Measurements from ENCODE around the gene CDC37.

The CDC37 gene

DNA sequence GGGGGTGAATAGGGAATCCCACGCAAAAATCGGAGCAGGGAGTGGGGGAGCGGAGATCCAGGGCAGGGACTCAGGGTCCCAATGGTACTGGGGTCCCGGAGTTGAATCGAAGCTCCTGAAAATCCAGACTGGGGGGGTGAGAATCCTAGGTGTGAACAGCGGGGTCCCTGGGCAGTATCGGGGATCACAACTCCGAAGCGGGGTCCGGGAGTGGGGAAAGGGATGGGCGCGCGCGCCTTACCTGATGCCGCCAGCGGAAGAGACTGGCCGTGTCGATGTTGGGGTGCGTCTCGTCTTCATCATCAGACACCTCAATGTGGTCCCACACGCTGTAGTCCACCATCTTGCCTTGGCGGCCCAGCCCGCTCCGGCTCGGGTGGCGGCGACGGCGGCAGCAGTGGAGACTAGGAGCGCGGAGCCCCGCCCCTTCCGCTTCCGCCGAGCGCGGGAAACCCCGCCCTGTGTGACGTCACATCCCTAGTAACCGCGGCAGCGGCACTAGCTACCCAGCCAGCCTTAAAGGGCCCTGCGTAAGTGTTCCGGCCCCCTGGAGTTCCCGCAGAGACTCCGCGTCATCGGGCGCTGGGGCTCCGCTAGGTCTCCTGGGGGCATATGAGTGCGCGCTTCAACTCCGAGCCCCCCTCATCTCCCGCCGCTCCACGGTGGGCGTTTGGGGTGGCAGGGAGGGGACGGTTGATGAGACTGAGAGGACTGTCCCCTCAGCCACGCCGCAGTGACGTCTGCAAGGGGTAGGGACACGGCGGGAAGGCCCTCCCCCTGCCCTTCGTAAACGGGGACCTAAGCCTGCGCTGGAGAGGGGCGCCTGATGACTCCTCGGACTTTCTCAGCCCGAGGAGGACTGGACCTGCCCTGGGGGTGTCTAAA is at the start of gene CDC37:
TSS of gene CDC37 (minus strand) at position 406 of the 885 bp plus-strand sequence. CDS start at position 343, 63 bp downstream.
- DNase-seq: peak; percentile 92

DNA sequence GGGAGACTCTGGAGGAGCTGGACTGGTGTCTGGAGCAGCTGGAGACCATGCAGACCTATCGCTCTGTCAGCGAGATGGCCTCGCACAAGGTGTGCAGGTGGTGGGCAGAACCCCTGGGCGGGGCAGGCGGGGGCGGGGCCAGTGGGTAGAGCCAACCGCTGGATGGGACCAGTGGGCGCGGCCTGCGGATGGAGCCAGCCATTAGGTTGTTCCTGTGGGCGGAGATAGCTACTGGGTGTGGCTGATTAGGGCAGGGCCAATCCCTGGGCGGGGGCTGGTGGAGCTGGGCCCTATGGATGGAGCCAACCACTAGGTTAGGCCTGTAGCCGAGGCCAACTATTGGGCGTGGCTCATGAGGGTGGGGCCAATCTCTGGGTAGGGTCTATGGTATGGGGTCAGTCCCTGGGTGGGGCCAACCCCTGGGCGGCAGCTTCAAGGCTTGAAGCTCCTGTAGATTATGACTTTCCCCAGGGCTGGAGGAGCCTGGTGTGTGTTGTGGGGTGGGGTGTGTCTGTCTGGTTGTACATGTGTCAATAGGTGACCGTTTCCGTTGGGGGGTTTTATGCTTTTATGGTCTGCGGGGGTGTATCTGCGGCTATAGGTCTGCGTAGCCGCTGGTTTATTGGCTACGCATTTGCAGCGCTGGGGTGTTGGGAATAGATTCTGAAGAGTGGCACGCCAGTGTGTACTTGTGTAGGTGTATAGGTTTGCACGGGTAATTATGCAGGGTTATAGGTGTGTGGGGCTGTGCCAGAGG is 47.7 kb upstream of the CDC37 start:
- DNase-seq: no peak

DNA sequence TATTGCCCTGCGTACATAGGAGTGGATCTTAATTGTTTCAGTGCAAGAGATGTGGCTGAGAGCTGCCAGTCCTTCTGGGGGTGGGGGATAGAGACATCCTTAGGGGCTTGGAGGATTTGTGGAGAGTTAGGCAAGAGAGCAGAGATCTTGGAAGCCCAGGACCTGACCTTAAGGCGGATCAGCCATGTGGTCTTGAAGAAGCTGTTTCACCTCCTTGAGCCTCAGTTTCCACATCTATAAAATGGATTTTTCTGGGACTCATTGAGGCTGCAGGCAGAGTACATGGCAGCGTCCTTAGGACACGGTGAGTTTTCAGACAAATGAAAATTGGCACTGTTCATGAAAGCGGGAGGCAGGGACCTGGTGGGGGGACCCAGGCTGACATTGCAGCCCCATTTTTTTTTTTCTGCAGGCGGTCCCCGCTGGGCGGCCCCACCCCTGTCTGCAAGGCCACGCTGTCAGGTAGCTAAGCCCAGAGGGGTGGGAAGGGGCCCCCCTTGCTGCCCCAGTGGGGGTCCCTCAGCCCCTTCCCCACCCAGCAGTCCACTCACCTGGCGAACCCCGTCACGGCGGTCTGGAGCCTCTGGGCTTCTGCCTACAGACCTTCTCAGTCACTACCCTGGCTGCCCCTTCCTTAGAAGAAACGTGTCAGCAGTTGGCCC is 47.0 kb upstream of the CDC37 start:
- no peak for DNase-seq

DNA sequence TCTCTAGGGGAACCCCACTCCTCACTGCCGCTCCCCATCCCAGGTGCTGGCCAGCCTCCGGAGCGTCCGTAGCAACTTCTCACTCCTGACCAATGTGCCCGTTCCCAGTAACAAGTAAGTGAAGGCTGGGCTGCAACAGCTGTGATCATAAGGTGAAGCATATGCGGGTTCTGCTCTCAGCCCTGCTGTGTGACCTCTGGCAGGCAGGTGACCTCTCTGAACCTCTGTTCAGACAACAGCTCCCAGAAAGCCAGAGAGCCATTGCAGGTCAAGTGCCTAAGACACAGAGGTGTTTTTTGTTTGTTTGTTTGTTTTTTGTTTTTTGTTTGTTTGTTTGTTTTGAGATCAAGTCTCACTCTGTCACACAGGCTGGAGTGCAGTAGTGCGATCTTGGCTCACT is 45.7 kb upstream of the CDC37 start:
- no peak for DNase-seq

DNA sequence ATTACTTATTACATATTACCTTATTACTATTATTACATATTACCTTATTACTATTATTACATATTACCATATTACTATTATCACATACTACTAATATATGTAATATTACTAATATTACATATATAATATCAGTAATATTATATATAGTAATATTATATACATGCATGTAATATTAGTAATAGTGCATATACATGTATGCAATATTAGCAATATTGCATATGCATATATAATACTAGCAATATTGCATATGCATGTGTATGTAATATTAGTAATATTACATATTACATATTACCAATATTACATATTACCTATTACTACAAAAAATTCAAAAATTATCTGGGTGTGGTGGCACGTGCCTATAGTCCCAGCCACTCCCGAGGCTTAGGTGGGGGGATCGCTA is 39.4 kb upstream of the CDC37 start:
- no peak for DNase-seq

DNA sequence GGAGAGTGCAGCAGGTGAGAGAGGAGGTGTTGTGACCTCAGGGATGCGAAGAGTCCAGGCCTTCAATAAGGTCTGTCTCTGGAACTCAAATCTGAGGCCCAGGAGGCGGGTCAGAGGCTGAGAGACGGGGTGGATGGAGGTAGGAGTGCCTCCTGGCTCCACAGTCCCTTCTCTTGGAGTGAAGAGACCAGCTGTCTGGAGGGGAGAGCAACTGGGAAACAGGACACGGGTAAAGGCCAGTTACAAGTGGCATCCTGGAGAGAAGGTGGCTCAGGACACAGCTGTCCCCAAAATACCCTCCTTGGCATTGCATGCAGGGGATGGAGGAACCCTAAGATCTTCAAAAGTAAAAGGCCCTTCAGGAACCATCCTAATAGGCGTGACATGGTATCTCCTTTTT is 36.2 kb upstream of the CDC37 start:
- DNase-seq: no peak

DNA sequence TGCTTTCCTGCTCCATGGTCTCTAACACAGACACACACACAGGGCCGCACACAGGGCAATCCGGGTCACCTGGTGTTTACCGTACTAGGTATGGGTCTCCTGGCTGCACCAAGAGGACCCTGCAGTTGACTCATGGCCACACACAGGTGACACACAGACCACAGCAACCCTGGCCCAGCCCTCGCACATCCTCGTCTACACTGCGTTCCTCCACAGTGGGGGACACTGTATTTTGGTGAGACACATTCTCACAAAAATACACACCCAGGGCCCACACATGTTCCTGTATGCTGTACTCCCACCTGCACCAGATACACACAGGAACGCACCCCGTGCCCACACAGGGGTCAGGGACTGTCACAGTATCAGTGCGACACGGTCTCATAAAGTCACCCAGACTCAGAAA is 29.8 kb upstream of the CDC37 start:
- no peak for DNase-seq

DNA sequence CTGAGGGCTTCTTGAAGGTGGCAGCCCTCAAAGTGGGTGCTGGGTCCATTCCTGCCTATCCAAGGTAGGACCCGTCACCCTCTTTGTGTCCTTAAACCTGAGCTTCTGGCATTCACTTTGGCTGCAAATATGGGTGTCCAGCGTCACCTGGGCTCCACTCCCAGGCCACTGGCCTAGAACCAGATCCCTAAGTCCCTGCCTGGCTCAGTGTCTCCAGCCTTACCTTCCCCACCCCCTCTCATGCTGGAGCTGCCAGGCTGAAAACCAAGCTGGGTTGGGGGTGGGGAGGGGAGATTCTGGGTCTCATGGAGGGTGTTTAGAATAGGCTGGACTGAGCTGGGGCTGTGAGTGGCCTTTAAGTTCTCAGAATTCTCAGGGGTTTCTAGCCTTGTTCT is 29.4 kb upstream of the CDC37 start:
- no peak for DNase-seq

DNA sequence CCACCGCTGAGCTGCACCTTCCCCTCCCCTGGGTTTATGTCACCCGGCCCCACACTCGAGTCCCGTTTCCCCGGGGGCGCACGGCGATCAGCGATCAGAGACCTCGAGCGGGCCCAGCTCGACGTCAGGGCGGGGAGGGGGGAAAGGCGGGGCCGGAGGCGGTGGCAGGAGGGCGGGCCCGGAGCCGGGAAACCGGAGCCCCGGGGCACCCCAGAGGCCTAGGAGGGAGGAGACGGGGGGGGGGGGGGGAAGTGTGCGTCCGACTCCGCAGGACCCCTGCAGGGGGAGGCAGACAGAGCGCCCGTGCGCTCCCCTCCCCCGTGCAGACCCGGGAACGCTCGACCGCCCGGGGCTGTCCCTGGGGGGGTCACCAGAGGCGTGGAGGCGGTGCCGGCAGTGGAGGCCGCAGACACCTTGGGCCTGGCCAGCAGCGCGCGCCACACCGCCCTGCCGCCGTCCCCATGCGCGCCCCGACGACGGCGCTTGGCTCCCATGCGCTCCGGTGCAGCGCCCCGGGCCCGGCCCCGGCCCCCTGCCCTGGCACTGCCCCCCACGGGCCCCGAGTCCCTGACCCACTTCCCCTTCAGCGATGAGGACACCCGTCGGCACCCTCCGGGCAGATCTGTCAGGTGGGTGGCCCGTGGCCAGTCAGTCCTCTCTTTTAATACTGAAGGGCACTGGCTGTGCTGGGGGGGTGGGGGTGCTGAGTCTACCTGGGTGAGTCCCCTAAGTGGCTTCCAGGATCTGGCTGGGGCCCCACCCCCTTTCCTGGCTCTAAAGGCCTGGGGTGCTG is 28.8 kb upstream of the CDC37 start:
- DNase-seq: no peak

DNA sequence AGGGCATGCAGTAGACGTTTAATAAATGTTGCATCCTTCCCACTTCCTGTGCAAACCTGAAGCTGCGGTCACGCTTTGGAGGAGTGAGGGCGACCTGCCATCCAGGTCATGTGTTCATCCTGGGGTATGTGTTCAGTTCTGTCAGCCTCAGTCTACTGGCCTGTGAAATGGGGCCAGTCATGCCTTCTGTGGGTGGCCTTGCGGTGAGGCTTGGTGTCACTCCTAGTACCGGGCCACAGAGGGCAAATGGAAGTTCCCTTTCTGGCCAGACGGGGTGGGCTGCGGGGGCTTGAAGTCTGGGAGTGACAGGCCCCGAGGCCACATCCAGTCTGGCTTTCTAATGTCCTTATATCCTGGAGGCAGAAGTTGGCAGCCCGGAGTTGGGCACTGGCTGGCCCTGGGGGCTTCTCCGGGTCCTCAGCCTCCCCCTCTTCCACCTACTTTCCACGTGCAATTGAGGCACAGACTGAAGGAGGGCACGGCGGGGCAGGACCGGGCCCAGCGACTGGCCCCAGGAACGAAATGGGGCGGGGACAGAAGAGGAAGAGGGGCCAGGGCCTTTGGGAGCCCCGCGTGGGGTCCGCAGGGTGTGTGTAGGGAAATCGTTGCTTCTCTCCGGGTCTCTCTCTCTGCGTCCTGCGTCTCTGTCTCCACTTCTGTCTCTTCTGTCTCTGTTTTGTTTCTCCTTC is 28.1 kb upstream of the CDC37 start:
- DNase-seq: no peak

DNA sequence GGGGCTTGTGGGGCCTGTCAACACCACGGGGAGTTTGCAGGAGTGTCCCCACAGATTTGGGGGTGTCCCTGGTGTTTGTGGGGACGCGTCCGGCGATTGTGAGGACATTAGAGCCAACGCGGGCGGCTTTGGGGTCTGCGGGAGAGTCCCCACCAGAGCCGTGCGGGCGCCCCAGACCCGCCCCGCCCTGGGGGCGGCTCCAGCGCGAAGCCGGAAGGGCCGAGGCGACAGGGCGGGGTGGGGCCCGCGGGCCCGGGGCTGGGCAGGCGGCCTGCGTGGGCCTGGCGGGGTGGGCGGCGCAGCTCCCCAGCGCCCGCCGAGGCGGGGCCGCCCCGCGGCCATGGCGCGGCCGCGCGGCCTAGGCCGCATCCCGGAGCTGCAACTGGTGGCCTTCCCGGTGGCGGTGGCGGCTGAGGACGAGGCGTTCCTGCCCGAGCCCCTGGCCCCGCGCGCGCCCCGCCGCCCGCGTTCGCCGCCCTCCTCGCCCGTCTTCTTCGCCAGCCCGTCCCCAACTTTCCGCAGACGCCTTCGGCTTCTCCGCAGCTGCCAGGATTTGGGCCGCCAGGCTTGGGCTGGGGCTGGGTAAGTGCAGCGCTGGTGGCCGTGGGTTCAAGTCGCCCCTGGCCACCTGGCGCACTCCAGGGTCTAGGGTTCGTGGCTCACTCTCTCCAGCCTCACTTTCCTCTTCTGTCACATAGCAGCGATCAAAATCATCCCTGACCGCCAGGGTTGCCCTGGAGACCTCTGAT is 27.3 kb upstream of the CDC37 start:
- no peak for DNase-seq

DNA sequence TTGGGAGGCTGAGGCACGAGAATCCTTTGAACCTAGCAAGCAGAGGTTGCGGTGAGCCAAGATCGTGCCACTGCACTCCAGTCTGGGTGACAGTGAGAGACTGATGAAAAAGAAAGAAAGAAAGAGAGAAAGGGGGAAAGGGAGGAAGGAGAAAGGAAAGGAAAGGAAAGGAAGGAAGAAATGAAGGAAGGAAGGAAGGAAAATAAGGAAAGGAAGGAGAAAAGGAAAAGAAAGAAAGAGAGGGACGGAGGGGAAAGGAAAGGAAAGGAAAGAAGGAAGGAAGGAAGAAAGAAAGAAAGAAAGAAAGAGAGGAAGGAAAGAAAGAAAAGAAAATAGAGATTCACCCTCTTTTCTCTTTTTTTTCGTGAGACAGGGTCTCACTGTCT is 25.6 kb upstream of the CDC37 start:
- DNase-seq: no peak

DNA sequence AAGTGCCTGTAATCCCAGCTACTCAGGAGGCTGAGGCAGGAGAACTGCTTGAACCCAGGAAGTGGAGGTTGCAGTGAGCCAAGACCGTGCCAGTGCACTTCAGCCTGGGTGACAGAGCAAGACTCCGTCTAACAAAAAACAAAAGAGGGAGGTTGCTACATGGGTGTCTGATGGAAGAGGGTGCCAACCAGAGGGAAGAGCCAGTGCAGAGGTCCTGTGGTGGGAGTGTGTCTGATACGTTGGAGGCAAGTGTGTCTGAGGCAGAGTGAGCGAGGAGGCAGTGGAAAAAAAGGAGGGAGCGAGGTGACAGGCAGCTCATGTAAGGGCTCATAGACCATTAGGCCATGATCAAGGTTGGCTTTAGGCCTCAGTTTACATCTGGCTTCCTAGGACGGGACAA is 23.8 kb upstream of the CDC37 start:
- no peak for DNase-seq

DNA sequence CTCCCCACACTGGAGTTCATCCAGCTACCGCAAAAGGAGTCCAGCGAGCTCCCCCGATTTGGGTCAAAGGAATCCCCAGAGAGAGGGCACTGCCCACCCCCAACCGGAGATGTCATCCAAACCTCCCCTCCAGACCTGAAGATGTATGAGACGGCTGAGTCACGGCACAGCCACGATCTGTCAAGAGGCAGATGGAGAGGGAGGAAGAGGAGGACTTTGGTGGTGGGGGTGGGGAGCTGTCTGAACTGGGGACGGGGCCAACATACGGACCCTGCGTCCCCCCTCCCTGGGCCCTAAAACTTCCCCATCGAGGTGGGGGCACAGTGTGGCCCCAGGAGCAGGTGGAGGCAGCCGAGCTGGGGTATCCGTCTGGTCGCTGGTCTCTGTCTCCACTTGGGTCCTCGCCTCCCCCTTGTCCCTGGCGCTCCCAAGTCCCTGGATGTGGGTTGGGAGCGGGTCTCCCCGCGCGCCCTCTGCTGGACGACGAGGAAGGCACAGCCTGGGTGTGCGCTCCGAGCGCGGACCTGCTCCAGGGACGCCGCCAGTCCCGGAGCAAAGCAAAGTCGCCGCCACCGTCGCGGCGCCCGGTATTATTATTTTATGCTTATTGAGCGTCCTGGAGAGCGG is 20.8 kb upstream of the CDC37 start:
- DNase-seq: peak; percentile 62

DNA sequence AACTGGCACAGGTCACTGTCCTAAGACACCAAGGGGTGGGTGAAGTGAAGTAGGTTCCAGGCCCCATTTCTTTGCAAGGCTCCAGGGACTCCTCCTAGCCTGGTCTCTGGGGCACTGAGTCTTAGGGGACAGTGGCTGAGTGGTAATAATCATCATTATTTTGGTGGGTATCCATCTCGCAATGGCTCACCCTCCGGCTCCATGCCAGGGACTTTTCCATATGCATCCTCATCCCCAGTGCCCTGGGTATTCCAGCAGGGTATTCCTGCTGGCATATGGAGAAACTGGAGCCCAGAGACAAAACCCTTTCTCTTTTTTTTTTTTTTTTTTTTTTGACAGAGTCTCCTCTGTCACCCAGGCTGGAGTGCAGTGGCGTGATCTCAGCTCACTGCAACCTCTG is 19.5 kb upstream of the CDC37 start:
- DNase-seq: no peak

DNA sequence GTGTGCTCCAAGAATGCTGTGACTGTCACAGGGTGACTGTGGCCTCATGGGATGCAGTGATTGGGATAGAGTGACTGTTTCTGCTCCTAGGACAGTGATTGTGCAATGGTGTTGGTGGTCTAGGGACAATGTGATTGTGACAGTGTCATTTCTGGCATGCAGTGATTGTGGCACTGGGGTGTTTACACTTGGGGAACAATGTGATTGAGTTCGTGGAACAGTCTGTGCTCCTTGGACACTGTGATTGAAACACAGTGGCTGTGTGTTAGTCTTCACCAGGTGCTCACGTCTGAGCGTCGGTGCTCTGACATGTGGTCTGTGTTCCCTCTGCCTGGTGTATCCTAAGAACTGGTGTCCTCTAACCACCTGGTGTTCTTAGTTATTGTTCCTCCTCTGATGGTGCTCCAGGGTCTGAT is 18.7 kb upstream of the CDC37 start:
- DNase-seq: no peak

DNA sequence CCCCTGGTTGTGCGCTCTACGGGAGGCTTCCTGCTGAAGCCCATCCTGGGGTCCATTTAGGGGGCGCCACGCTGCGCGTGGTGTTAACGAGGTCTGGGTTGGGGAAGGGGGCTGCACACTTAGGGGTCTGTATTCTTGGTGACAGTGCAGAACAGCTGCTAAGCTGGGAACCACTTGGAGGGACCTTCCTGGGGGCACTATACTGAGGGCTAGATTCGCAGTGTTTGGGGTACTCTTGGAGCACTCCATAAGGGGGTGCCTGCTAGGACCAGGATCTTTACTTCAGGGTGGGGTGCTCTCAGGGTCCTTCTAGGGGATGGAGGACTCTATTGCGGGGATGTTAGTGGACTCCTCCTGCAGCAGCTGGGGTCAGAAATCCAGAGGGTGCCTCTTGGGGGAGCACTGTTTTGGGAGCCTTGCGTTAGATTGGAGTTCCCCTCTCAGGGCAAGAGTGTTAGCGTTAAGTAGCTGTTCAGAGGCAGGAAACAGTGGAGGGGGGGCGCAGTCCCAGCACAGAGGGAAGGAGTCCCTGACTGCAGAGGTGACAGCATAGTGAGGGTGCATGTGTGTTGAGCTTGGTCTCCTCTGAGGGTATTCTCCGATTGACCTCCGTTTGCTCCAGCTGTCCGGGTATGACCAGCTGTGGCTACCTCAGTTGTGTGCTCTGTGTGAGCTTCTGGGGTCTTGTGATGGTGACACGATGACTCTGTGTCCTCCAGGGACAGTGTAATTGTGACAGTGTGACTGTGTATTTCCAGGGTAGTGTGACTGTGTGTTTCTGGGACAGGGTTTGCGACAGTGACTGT is 18.1 kb upstream of the CDC37 start:
- no peak for DNase-seq

DNA sequence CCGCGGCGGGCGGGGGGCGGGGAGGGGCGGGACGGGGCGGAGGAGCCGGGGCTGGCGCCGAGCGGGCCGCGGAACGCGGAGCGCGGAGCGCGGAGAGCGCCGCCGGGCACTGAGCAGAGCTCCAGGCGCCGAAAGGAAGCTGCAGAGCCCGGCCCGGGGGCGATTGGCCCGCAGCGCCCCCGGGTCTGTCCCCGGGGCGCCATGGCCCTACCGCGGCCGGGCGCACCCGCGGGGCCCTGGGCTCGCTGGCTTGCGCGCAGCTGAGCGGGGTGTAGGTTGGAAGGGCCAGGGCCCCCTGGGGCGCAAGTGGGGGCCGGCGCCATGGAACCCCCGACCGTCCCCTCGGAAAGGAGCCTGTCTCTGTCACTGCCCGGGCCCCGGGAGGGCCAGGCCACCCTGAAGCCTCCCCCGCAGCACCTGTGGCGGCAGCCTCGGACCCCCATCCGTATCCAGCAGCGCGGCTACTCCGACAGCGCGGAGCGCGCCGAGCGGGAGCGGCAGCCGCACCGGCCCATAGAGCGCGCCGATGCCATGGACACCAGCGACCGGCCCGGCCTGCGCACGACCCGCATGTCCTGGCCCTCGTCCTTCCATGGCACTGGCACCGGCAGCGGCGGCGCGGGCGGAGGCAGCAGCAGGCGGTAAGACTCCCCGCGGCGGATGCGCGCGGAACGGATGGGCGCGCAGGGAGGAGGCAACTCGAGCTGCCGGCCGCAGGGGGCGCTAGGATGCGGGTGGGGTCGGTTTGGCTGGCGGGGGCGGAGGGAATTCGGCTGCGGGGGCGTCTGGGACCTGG is 17.3 kb upstream of the CDC37 start, which contains the start of gene PDE4A:
TSS of gene PDE4A (plus strand) at position 95 of the 796 bp plus-strand sequence. CDS start at position 322, 227 bp downstream.
- DNase-seq: no peak
